ENCODE data around the gene WDHD1. TPM values are rescaled to one million over a fixed set of nuclear protein-coding genes. Genes with fewer than 3 reads are reported as not detected.

Gene WDHD1
- total RNA-seq, 1 experiment from 2014 or later, result 27.5 TPM

GRCh38 chr14:54906075-54906474, 120.8 kb downstream of the WDHD1 start:
- Mint-ChIP-seq H3K27me3 (ENCODE audit: insufficient read depth, unreplicated experiment) (no peaks in the 10 kb centered on the region), H3K4me1 (ENCODE audit: low read depth, unreplicated experiment) (no peaks in the 10 kb centered on the region), H3K36me3 (ENCODE audit: insufficient read depth, unreplicated experiment) (peaks cover 10% of the 10 kb centered on the region), H3K27ac (ENCODE audit: unreplicated experiment) (no peak overlapping the region), H3K4me3 (ENCODE audit: unreplicated experiment) (no peak overlapping the region), H3K9me3 (ENCODE audit: unreplicated experiment) (no peaks in the 10 kb centered on the region)
- H3K36me3 ChIP-seq (ENCODE audit: control insufficient read depth, insufficient read depth, low read length), result no peaks in the 10 kb centered on the region
- H3K4me3 ChIP-seq (ENCODE audit: low read depth, low read length), result no peak overlapping the region
- no peaks in the 10 kb centered on the region for H3K9me3 ChIP-seq
- no peak for DNase-seq
- H3K27me3 ChIP-seq (replicated peaks; ENCODE audit: control insufficient read depth, insufficient read depth, low read length), result no peaks in the 10 kb centered on the region
- TF ChIP-seq CTCF (IDR thresholded peaks at IDR 0.05; ENCODE audit: insufficient read depth in 1 of 2, low read depth in 1 of 2, low read length in 1 of 2, severe bottlenecking in 1 of 2, unreplicated experiment in 1 of 2), result no peak
- ChIA-PET CTCF (no interaction called here), POLR2A (no interaction called here)
- no TSS peak for BruUV-seq (replicated peaks)
- intact Hi-C loops (cut with micrococcal nuclease; ENCODE audit: unreplicated experiment), result no loop called here
- H3K4me1 ChIP-seq, result peaks cover 1% of the 10 kb centered on the region; the same call in 1 of the 2 replicates

- Mint-ChIP-seq H3K4me3 (ENCODE audit: unreplicated experiment) (peak within 1 kb of the TSS; percentile 79), H3K27ac (ENCODE audit: unreplicated experiment) (peak within 1 kb of the TSS; percentile 73), H3K36me3 (ENCODE audit: insufficient read depth, unreplicated experiment) (peaks cover 10% of the 10 kb centered on the region), H3K4me1 (ENCODE audit: low read depth, unreplicated experiment) (no peaks in the 10 kb centered on the region), H3K27me3 (ENCODE audit: insufficient read depth, unreplicated experiment) (no peaks in the 10 kb centered on the region), H3K9me3 (ENCODE audit: unreplicated experiment) (no peaks in the 10 kb centered on the region)
- no peaks in the 10 kb centered on the region for H3K9me3 ChIP-seq
- POLR2A ChIA-PET, result interaction anchor here (0.7 kb wide), 1 partner anchor 337 kb away, joined by 3 read pairs; no protein-coding TSS in a partner anchor
- TF ChIP-seq CTCF (IDR thresholded peaks at IDR 0.05; ENCODE audit: insufficient read depth in 1 of 2, low read depth in 1 of 2, low read length in 1 of 2, severe bottlenecking in 1 of 2, unreplicated experiment in 1 of 2), result peak; percentile 63 to 70
- H3K4me1 ChIP-seq, result peaks cover 8% of the 10 kb centered on the region; the same call in 1 of the 2 replicates
- intact Hi-C loops (cut with micrococcal nuclease; ENCODE audit: unreplicated experiment), result loop anchor here (5.0 kb wide), 1 partner anchor 65 kb away; no protein-coding TSS in a partner anchor
- CTCF ChIA-PET, result interaction anchor here (0.6 to 1.1 kb wide), 7 partner anchors 14 to 289 kb away, joined by 3 to 5 read pairs (median 3); no protein-coding TSS in a partner anchor
- TSS peak; percentile 89 for BruUV-seq (replicated peaks)
- H3K27me3 ChIP-seq (replicated peaks; ENCODE audit: control insufficient read depth, insufficient read depth, low read length), result no peaks in the 10 kb centered on the region
- DNase-seq, result peak; percentile 90 to 95
- peak within 1 kb of the TSS; percentile 63 for H3K4me3 ChIP-seq (ENCODE audit: low read depth, low read length)
- H3K36me3 ChIP-seq (ENCODE audit: control insufficient read depth, insufficient read depth, low read length), result no peaks in the 10 kb centered on the region
These were observed 124.1 kb downstream of the WDHD1 start, which contains the start of gene GCH1 for GRCh38 chr14:54902521-54903420. TSS of gene GCH1 (minus strand) at chr14:54902826. CDS start at chr14:54902663, 163 bp downstream.

- POLR2A ChIA-PET, result interaction anchor here (0.7 kb wide), 1 partner anchor 336 kb away, joined by 3 read pairs; no protein-coding TSS in a partner anchor
- H3K36me3 Mint-ChIP-seq (ENCODE audit: insufficient read depth, unreplicated experiment), result peaks cover 10% of the 10 kb centered on the region
These were observed 124.8 kb downstream of the WDHD1 start for GRCh38 chr14:54902143-54902520.

More at GRCh38 chr14:54902143-54902520, 124.8 kb downstream of the WDHD1 start:
- Histone ChIP-seq H3K4me1 (peaks cover 8% of the 10 kb centered on the region; the same call in 1 of the 2 replicates), H3K36me3 (ENCODE audit: control insufficient read depth, insufficient read depth, low read length) (no peaks in the 10 kb centered on the region), H3K27me3 (replicated peaks; ENCODE audit: control insufficient read depth, insufficient read depth, low read length) (no peaks in the 10 kb centered on the region), H3K4me3 (ENCODE audit: low read depth, low read length) (peak overlapping the region; percentile 63), H3K9me3 (no peaks in the 10 kb centered on the region)
- CTCF ChIA-PET, result interaction anchor here (1.1 kb wide), 1 partner anchor 149 kb away, joined by 3 read pairs; no protein-coding TSS in a partner anchor
- intact Hi-C loops (cut with micrococcal nuclease; ENCODE audit: unreplicated experiment), result loop anchor here (5.0 kb wide), 1 partner anchor 65 kb away; no protein-coding TSS in a partner anchor
- no TSS peak for BruUV-seq (replicated peaks)
- H3K4me3 Mint-ChIP-seq (ENCODE audit: unreplicated experiment), result peak overlapping the region; percentile 79
- H3K9me3 Mint-ChIP-seq (ENCODE audit: unreplicated experiment), result no peaks in the 10 kb centered on the region
- peak; percentile 81 to 84 for DNase-seq
- TF ChIP-seq CTCF (IDR thresholded peaks at IDR 0.05; ENCODE audit: insufficient read depth in 1 of 2, low read depth in 1 of 2, low read length in 1 of 2, severe bottlenecking in 1 of 2, unreplicated experiment in 1 of 2), result no peak
- H3K4me1 Mint-ChIP-seq (ENCODE audit: low read depth, unreplicated experiment), result no peaks in the 10 kb centered on the region
- no peaks in the 10 kb centered on the region for H3K27me3 Mint-ChIP-seq (ENCODE audit: insufficient read depth, unreplicated experiment)
- H3K27ac Mint-ChIP-seq (ENCODE audit: unreplicated experiment), result peak overlapping the region; percentile 73
